GM12878 (cell line): ENCODE results near the gene CHCHD3. TPM values are rescaled to one million over a fixed set of nuclear protein-coding genes. Genes with fewer than 3 reads are reported as not detected.
"Not testable (repeated sequence)": the region's sequence is repeated elsewhere in the genome, so short reads cannot be mapped to it uniquely, and the experiment has no call there.

Experiments
- ATAC-seq: fragments of 200-7000 bp; cut with Tn5 transposase; 3 replicates; pipeline ENCODE4 v1.9.1; 2020; ENCODE audit warnings: mild to moderate bottlenecking, moderate library complexity
- BruUV-seq: library from RNA; stranded (reverse); fragments of 400-500 nt; replicated peaks from 2 replicates; lab custom pipeline; 2021; lab: Mats Ljungman, UMichigan
- CTCF ChIA-PET: fragments of 300-600 bp; sonication (Branson Sonifier 250); formaldehyde crosslinking; extraction: SDS; loops from one replicate; lab custom pipeline; 2021; ENCODE audit warnings: inconsistent platforms; lab: Yijun Ruan, JAX
- POLR2A ChIA-PET: fragments of 350-600 bp; formaldehyde crosslinking; extraction: SDS; loops from one replicate; lab custom pipeline; 2021; ENCODE audit warnings: inconsistent platforms; lab: Charles Lee
- RAD21 ChIA-PET: fragments of 300-600 bp; sonication (Branson Sonifier 250); formaldehyde crosslinking; loops from one replicate; lab custom pipeline; 2023; ENCODE audit warnings: antibody characterized with exemption; ENCODE audit not compliant: unreplicated experiment; lab: Charles Lee
- SMC1A ChIA-PET: fragments of 300-600 bp; sonication (Branson Sonifier 250); formaldehyde crosslinking; loops from one replicate; lab custom pipeline; 2023; ENCODE audit not compliant: unreplicated experiment, uncharacterized antibody; lab: Charles Lee
- DNase-seq: peaks from one replicate; pipeline ENCODE4 v3.0.0-alpha.2; 2011; ENCODE audit warnings: low read depth, low spot score
- FAIRE-seq: peaks from 3 replicates; lab custom pipeline; 2011; peaks lifted over from hg19 to GRCh38; lab: Jason Lieb, UNC
- H2AFZ ChIP-seq: 2 replicates; pipeline ENCODE4 v1.6.0; 2011; ENCODE audit warnings: low read depth, low read length, control low read depth; ENCODE audit not compliant: control insufficient read depth
- H3K27ac ChIP-seq: 2 replicates; pipeline ENCODE4 v1.5.1; 2011; ENCODE audit warnings: control low read depth; ENCODE audit not compliant: control insufficient read depth, insufficient read depth
- H3K27me3 ChIP-seq, 2 experiments: replicated peaks in 1 of 2; 2 replicates each; pipeline versions ENCODE4 v1.6.0 to v1.6.1; 2011; ENCODE audit warnings: low read length in 1 of 2; ENCODE audit not compliant: control insufficient read depth in 2 of 2, insufficient read depth in 2 of 2
- H3K36me3 ChIP-seq, 2 experiments: 2 replicates each; pipeline ENCODE4 v1.5.1; 2011; ENCODE audit warnings: low read length in 1 of 2; ENCODE audit not compliant: control insufficient read depth in 2 of 2, insufficient read depth in 2 of 2
- H3K4me1 ChIP-seq: 2 replicates; pipeline ENCODE4 v1.6.1; 2011; ENCODE audit warnings: mild to moderate bottlenecking, low read length, moderate library complexity, mixed read lengths; ENCODE audit not compliant: control insufficient read depth, insufficient read depth
- H3K4me2 ChIP-seq: 2 replicates; pipeline ENCODE4 v1.6.0; 2011; ENCODE audit warnings: control low read depth; ENCODE audit not compliant: control insufficient read depth, insufficient read depth
- H3K4me3 ChIP-seq: fragments of 200-600 bp; sonication (generic); 2 replicates; pipeline ENCODE4 v1.5.1; 2016
- H3K79me2 ChIP-seq: 2 replicates; pipeline ENCODE4 v1.6.0; 2011; ENCODE audit warnings: low read length; ENCODE audit not compliant: control insufficient read depth, insufficient read depth
- H3K9ac ChIP-seq: 2 replicates; pipeline ENCODE4 v1.8.0; 2011; ENCODE audit warnings: low read length, control low read depth, mixed read lengths; ENCODE audit not compliant: control insufficient read depth, insufficient read depth
- H3K9me3 ChIP-seq: replicated peaks from 3 replicates; pipeline ENCODE4 v1.5.1; 2011; ENCODE audit warnings: mild to moderate bottlenecking, low read length; ENCODE audit not compliant: control insufficient read depth, insufficient read depth
- H4K20me1 ChIP-seq: 2 replicates; pipeline ENCODE4 v1.6.0; 2011; ENCODE audit not compliant: control insufficient read depth, insufficient read depth
- DPF2 ChIP-seq: fragments of 450-650 bp; IDR thresholded peaks from 2 replicates; pipeline ENCODE4 v1.6.1; 2017; ENCODE audit warnings: mild to moderate bottlenecking
- MYC ChIP-seq: IDR thresholded peaks from 2 replicates; pipeline ENCODE4 v1.6.1; 2011; ENCODE audit warnings: mild to moderate bottlenecking, low read length, moderate library complexity, inconsistent platforms; ENCODE audit not compliant: insufficient read depth, insufficient replicate concordance, insufficient read length, severe bottlenecking
- POU2F2 ChIP-seq: IDR thresholded peaks from 3 replicates; pipeline ENCODE4 v1.6.1; 2011; ENCODE audit warnings: low read depth, mild to moderate bottlenecking, low read length, borderline replicate concordance
- RAD51 ChIP-seq: fragments of 450-650 bp; IDR thresholded peaks from 2 replicates; pipeline ENCODE4 v1.6.1; 2016; ENCODE audit warnings: moderate library complexity, mild to moderate bottlenecking, inconsistent platforms
- TAF1 ChIP-seq: IDR thresholded peaks from 2 replicates; pipeline ENCODE4 v1.6.1; 2011; ENCODE audit warnings: mild to moderate bottlenecking, low read depth, low read length, borderline replicate concordance
- ZNF622 ChIP-seq: fragments of 450-650 bp; IDR thresholded peaks from 2 replicates; pipeline ENCODE4 v1.6.1; 2017; ENCODE audit warnings: mild to moderate bottlenecking, inconsistent platforms
- WGBS: methylation state at CpG from one replicate; pipeline ENCODE4 v1.1.6; 2016; ENCODE audit warnings: low lambda C conversion rate; ENCODE audit not compliant: insufficient replicate concordance, insufficient coverage; ENCODE audit errors: missing lambda C conversion rate; 5-methylcytosine and 5-hydroxymethylcytosine counted together
- in situ Hi-C: fragments of 300-500 bp; cut with MboI; formaldehyde crosslinking; loops from 9 replicates; pipeline ENCODE4 v1.14.3; 2018; ENCODE audit warnings: mixed read lengths
- intact Hi-C: fragments of 100-400 bp; cut with micrococcal nuclease; formaldehyde crosslinking; loops from one replicate; pipeline ENCODE4 v1.14.2; 2022; ENCODE audit not compliant: unreplicated experiment
- polyA plus RNA-seq, 11 experiments: library from polyadenylated mRNA; depleted of rRNA in 4 of 11; unstranded in 6 of 11; stranded (reverse) in 5 of 11; fragments of >200 nt; fragmentation: Nextera tagmentation in 4 of 11; fragmentation: Illumina TruSeq in 1 of 11; extraction: Ambion mirVana in 4 of 11; extraction: Trizol in 1 of 11; gene quantifications; 1 replicate in 1 of 11; 2 replicates in 10 of 11; pipeline versions ENCODE4 v1.2.1 to v1.2.3, GENCODE V29; 2011 to 2016; ENCODE audit warnings: inconsistent platforms in 2 of 11, missing spikeins in 2 of 11, low read depth in 1 of 11
- total RNA-seq, 4 experiments: library from RNA; depleted of rRNA in 3 of 4; stranded (reverse); fragments of >200 nt in 3 of 4; fragmentation: Illumina TruSeq in 1 of 4; extraction: Trizol in 1 of 4; gene quantifications; 2 replicates each; pipeline versions ENCODE4 v1.2.1 to v1.2.3, GENCODE V29; 2013 to 2021
- TF ChIP-seq, protein P1 (sequence below): IDR thresholded peaks from 2 replicates; pipeline ENCODE4 v1.6.1; 2011; ENCODE audit warnings: borderline replicate concordance, low read depth, mild to moderate bottlenecking, moderate library complexity, low read length; ENCODE audit not compliant: insufficient read depth, poor library complexity, severe bottlenecking
- TF ChIP-seq, protein P2 (sequence below): IDR thresholded peaks from 2 replicates; pipeline ENCODE4 v1.6.1; 2012; ENCODE audit warnings: low read depth, low read length, improper control_type of control experiment
- TF ChIP-seq, protein P3 (sequence below): fragments of 450-650 bp; formaldehyde crosslinking; IDR thresholded peaks from 2 replicates; pipeline ENCODE4 v1.4.0; 2022; ENCODE audit warnings: mild to moderate bottlenecking, moderate library complexity

The CHCHD3 gene
- total and polyA plus RNA-seq, 10 of the 15 experiments (the other 5 are each of a cell fraction or from before 2014, with no cell fraction given): 38.3 to 178 (median 96.2) TPM

DNA sequence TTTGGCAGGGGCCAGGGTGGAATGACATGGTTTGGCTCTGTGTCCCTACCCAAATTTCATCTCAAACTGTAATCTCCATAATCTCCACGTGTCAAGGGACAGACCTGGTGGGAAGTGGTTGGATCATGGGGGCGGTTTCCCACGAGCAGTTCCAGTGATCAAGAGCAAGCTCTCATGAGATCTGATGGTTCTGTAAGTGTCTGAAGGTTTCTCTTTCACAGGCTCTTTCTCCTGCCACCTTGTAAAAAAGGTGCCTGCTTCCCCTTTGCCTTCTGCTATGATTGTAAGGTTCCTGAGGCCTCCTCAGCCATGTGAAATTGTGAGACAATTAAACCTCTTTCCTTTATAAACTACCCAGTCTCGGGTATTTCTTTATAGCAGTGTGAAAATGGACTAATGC lies 188.3 kb downstream of the CHCHD3 start (continued):
- no peak for TF ChIP-seq POU2F2

DNA sequence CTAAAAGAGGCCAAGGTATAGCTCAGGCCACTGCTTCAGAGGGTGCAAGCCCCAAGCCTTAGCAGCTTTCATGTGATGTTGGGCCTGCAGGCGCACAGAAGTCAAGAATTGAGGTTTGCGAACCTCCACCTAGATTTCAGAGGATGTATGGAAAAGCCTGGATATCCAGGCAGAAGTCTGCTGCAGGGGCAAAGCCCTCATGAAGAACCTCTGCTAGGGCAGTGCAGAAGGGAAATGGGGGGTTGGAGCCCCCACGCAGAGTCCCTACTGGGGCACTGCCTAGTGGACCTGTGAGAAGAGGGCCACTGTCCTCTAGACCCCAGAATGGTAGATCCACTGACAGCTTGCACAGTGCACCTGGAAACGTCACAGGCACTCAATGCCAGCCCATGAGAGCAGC lies 189.1 kb downstream of the CHCHD3 start:
- CTCF ChIA-PET: interaction anchor here (1.5 to 2.7 kb wide), 2 partner anchors 9 to 17 kb away, joined by 3 to 8 read pairs; no protein-coding TSS in a partner anchor
- BruUV-seq, H3K27ac ChIP-seq, DNase-seq, H3K9ac ChIP-seq, H3K27me3 ChIP-seq, H3K4me3 ChIP-seq, intact Hi-C loops, RAD21 ChIA-PET, H4K20me1 ChIP-seq, ATAC-seq, H3K4me1 ChIP-seq, H3K4me2 ChIP-seq, H2AFZ ChIP-seq, H3K36me3 ChIP-seq, H3K79me2 ChIP-seq, FAIRE-seq, in situ Hi-C loops: not testable (repeated sequence)
- H3K9me3 ChIP-seq: peaks cover 11% of the 10 kb centered on the region; the same call in 2 of the 3 replicates
- POLR2A ChIA-PET: interaction anchor here (2.9 kb wide), 1 partner anchor 10 kb away, joined by 12 read pairs; no protein-coding TSS in a partner anchor
- whole genome bisulfite sequencing: 98% methylated on average over 4 of the region's 4 CpGs
- SMC1A ChIA-PET: interaction anchor here (0.6 to 3.6 kb wide), 4 partner anchors 9 to 23 kb away, joined by 3 to 14 read pairs (median 4); no protein-coding TSS in a partner anchor

DNA sequence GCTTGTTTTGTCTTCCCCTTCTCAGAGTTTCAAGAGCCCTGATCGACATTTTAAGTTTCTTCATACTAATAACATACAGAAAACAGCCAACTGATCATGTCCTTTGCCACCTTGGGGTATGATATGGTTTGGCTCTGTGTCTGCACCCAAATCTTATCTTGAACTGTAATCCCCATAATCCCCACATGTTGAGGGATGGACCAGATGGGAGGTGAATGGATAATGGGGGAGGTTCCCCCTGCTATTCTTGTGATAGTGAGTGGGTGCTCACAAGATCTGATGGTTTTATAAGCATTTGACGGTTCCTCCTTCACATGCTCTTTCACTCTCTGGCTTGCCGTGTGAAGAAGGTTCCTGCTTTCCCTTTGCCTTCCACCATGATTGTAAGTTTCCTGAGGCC lies 190.3 kb downstream of the CHCHD3 start:
- SMC1A ChIA-PET: no interaction called here
- Histone ChIP-seq H3K36me3 (no peaks in the 10 kb centered on the region; a peak in 1 of 4 replicates), H3K9me3 (peaks cover 11% of the 10 kb centered on the region; the same call in 2 of the 3 replicates), H3K27ac (no peak overlapping the region), H4K20me1 (no peaks in the 10 kb centered on the region), H3K4me3 (no peak overlapping the region), H3K4me2 (no peak overlapping the region), H2AFZ (no peak overlapping the region), H3K9ac (no peak overlapping the region), H3K4me1 (no peaks in the 10 kb centered on the region), H3K79me2 (no peaks in the 10 kb centered on the region), H3K27me3 (no peaks in the 10 kb centered on the region)
- BruUV-seq: no TSS peak
- CTCF ChIA-PET: no interaction called here
- DNase-seq (no peak), FAIRE-seq (no peak), ATAC-seq (no peak)
- POLR2A ChIA-PET: no interaction called here
- 98% methylated on average over 3 of the region's 3 CpGs for WGBS
- in situ Hi-C loops (no loop called here), intact Hi-C loops (no loop called here)
- RAD21 ChIA-PET: no interaction called here
- TF ChIP-seq ZNF622 (no peak), MYC (no peak), TAF1 (no peak), DPF2 (no peak), RAD51 (no peak)
- TF ChIP-seq, protein P1, sequence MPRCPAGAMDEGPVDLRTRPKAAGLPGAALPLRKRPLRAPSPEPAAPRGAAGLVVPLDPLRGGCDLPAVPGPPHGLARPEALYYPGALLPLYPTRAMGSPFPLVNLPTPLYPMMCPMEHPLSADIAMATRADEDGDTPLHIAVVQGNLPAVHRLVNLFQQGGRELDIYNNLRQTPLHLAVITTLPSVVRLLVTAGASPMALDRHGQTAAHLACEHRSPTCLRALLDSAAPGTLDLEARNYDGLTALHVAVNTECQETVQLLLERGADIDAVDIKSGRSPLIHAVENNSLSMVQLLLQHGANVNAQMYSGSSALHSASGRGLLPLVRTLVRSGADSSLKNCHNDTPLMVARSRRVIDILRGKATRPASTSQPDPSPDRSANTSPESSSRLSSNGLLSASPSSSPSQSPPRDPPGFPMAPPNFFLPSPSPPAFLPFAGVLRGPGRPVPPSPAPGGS: no peak
- TF ChIP-seq, protein P2, sequence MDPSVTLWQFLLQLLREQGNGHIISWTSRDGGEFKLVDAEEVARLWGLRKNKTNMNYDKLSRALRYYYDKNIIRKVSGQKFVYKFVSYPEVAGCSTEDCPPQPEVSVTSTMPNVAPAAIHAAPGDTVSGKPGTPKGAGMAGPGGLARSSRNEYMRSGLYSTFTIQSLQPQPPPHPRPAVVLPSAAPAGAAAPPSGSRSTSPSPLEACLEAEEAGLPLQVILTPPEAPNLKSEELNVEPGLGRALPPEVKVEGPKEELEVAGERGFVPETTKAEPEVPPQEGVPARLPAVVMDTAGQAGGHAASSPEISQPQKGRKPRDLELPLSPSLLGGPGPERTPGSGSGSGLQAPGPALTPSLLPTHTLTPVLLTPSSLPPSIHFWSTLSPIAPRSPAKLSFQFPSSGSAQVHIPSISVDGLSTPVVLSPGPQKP: no peak
- TF ChIP-seq, protein P3, sequence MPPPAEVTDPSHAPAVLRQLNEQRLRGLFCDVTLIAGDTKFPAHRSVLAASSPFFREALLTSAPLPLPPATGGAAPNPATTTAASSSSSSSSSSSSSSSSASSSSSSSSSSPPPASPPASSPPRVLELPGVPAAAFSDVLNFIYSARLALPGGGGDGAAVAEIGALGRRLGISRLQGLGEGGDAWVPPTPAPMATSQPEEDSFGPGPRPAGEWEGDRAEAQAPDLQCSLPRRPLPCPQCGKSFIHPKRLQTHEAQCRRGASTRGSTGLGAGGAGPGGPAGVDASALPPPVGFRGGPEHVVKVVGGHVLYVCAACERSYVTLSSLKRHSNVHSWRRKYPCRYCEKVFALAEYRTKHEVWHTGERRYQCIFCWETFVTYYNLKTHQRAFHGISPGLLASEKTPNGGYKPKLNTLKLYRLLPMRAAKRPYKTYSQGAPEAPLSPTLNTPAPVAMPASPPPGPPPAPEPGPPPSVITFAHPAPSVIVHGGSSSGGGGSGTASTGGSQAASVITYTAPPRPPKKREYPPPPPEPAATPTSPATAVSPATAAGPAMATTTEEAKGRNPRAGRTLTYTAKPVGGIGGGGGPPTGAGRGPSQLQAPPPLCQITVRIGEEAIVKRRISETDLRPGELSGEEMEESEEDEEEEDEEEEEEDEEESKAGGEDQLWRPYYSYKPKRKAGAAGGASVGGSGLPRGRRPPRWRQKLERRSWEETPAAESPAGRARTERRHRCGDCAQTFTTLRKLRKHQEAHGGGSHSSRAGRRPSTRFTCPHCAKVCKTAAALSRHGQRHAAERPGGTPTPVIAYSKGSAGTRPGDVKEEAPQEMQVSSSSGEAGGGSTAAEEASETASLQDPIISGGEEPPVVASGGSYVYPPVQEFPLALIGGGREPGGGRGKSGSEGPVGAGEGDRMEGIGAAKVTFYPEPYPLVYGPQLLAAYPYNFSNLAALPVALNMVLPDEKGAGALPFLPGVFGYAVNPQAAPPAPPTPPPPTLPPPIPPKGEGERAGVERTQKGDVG: no peak
